K562 (cell line): ENCODE data around the gene B3GNT9. TPM values are rescaled to one million over a fixed set of nuclear protein-coding genes. Genes with fewer than 3 reads are reported as not detected.

Source experiments
- BHLHE40 ChIP-seq: IDR thresholded peaks from 2 replicates; pipeline ENCODE4 v1.6.1; 2011; ENCODE audit warnings: low read length, improper control_type of control experiment
- BRD4 ChIP-seq: fragments of 200-600 bp; sonication (generic); IDR thresholded peaks from 2 replicates; pipeline ENCODE4 v1.6.1; 2017; ENCODE audit warnings: inconsistent platforms
- CREB1 ChIP-seq, 2 experiments: sonication (generic) in 1 of 2; formaldehyde crosslinking in 1 of 2; IDR thresholded peaks; 2 replicates each; pipeline versions ENCODE4 v1.6.1 to v1.8.0; 2012 to 2022; ENCODE audit warnings: inconsistent platforms in 1 of 2, mild to moderate bottlenecking in 1 of 2, missing genetic modification reagents in 1 of 2, moderate library complexity in 1 of 2
- ELF4 ChIP-seq: fragments of 450-650 bp; formaldehyde crosslinking; IDR thresholded peaks from 2 replicates; pipeline ENCODE4 v1.4.0; 2022; ENCODE audit warnings: missing genetic modification characterization
- FOXP1 ChIP-seq: sonication (generic); formaldehyde crosslinking; IDR thresholded peaks from 2 replicates; pipeline ENCODE4 v1.8.0; 2022; ENCODE audit warnings: mild to moderate bottlenecking, missing genetic modification reagents
- HIVEP1 ChIP-seq: fragments of 250-450 bp; sonication (Bioruptor Pico); IDR thresholded peaks from 2 replicates; pipeline ENCODE4 v1.4.0; 2020; ENCODE audit warnings: mild to moderate bottlenecking
- ILK ChIP-seq: fragments of 450-650 bp; IDR thresholded peaks from 2 replicates; pipeline ENCODE4 v1.6.1; 2016; ENCODE audit warnings: missing genetic modification characterization, low read depth, mild to moderate bottlenecking, missing compliant biosample characterization, moderate library complexity, borderline replicate concordance
- KDM4B ChIP-seq, 2 experiments: fragments of 450-650 bp in 1 of 2; sonication (generic) in 1 of 2; IDR thresholded peaks; 2 replicates each; pipeline ENCODE4 v1.6.1; 2016 to 2017; ENCODE audit warnings: borderline replicate concordance in 2 of 2, antibody characterized with exemption in 1 of 2, low read depth in 1 of 2, mild to moderate bottlenecking in 1 of 2
- MEIS2 ChIP-seq: fragments of 450-650 bp; IDR thresholded peaks from 2 replicates; pipeline ENCODE4 v1.6.1; 2014; ENCODE audit warnings: mild to moderate bottlenecking; ENCODE audit not compliant: partially characterized antibody
- PTTG1 ChIP-seq: fragments of 450-650 bp; IDR thresholded peaks from 2 replicates; pipeline ENCODE4 v1.6.1; 2016; ENCODE audit warnings: low read depth, mild to moderate bottlenecking, missing genetic modification characterization, missing compliant biosample characterization
- PURB ChIP-seq: sonication (generic); formaldehyde crosslinking; IDR thresholded peaks from 2 replicates; pipeline ENCODE4 v1.9.0; 2021; ENCODE audit warnings: low read depth, mild to moderate bottlenecking, missing genetic modification reagents
- RHOXF2B ChIP-seq: fragments of 250-450 bp; sonication (Bioruptor Pico); conservative IDR thresholded peaks from 2 replicates; pipeline ENCODE4 v1.5.1; 2021
- TAF1 ChIP-seq: IDR thresholded peaks from 2 replicates; pipeline ENCODE4 v1.6.1; 2011; ENCODE audit warnings: mild to moderate bottlenecking, low read length, moderate library complexity; ENCODE audit not compliant: insufficient read depth, control insufficient read depth, severe bottlenecking; ENCODE audit errors: extremely low read depth
- TBP ChIP-seq: optimal IDR thresholded peaks from 2 replicates; pipeline ENCODE3; 2011; ENCODE audit warnings: low read depth, low read length, improper control_type of control experiment
- TFAM ChIP-seq: fragments of 250-450 bp; sonication (Bioruptor Pico); conservative IDR thresholded peaks from 2 replicates; pipeline ENCODE4 v1.5.0; 2021; ENCODE audit warnings: mild to moderate bottlenecking, moderate library complexity
- ZBTB7A ChIP-seq: IDR thresholded peaks from 2 replicates; pipeline ENCODE4 v1.6.1; 2011; ENCODE audit warnings: low read depth, mild to moderate bottlenecking, low read length, moderate library complexity, borderline replicate concordance; ENCODE audit not compliant: control insufficient read depth
- ZNF384 ChIP-seq: IDR thresholded peaks from 2 replicates; pipeline ENCODE4 v1.6.1; 2012; ENCODE audit warnings: low read depth, low read length, improper control_type of control experiment
- polyA plus RNA-seq, 8 experiments: library from polyadenylated mRNA; depleted of rRNA in 4 of 8; stranded (reverse) in 5 of 8; unstranded in 3 of 8; fragments of >200 nt; fragmentation: Nextera tagmentation in 2 of 8; fragmentation: Illumina TruSeq in 1 of 8; extraction: Ambion mirVana in 2 of 8; extraction: Trizol in 1 of 8; gene quantifications; 2 replicates each; pipeline versions ENCODE4 v1.2.1 to v1.2.3, GENCODE V29; 2011 to 2014; ENCODE audit warnings: inconsistent platforms in 1 of 8, missing spikeins in 1 of 8
- total RNA-seq, 7 experiments: library from RNA; depleted of rRNA in 6 of 7; stranded (reverse); fragments of >200 nt in 6 of 7; fragmentation: Illumina TruSeq in 2 of 7; extraction: Trizol in 2 of 7; gene quantifications; 2 replicates each; pipeline versions ENCODE4 v1.2.1 to v1.2.3, GENCODE V29; 2011 to 2021; ENCODE audit warnings: low replicate concordance in 1 of 7
- TF ChIP-seq, protein P1 (sequence below): sonication (generic); formaldehyde crosslinking; IDR thresholded peaks from 2 replicates; pipeline ENCODE4 v1.8.0; 2022; ENCODE audit warnings: missing genetic modification reagents, mild to moderate bottlenecking, borderline replicate concordance
- TF ChIP-seq, protein P2 (sequence below): fragments of 450-650 bp; IDR thresholded peaks from 2 replicates; pipeline ENCODE4 v1.6.1; 2016; ENCODE audit warnings: mild to moderate bottlenecking
- TF ChIP-seq, protein P3 (sequence below): fragments of 450-650 bp; formaldehyde crosslinking; IDR thresholded peaks from 2 replicates; pipeline ENCODE4 v1.4.0; 2020; ENCODE audit warnings: mild to moderate bottlenecking, moderate library complexity
- TF ChIP-seq, protein P4 (sequence below): fragments of 450-650 bp; IDR thresholded peaks from 2 replicates; pipeline ENCODE4 v1.6.1; 2016; ENCODE audit warnings: low read depth, mild to moderate bottlenecking, moderate library complexity

The B3GNT9 gene
- total and polyA plus RNA-seq, 9 of the 15 experiments (the other 6 are each of a cell fraction or from before 2014, with no cell fraction given): 0.01 to 1.8 (median 1.1) TPM; not detected in 1

DNA sequence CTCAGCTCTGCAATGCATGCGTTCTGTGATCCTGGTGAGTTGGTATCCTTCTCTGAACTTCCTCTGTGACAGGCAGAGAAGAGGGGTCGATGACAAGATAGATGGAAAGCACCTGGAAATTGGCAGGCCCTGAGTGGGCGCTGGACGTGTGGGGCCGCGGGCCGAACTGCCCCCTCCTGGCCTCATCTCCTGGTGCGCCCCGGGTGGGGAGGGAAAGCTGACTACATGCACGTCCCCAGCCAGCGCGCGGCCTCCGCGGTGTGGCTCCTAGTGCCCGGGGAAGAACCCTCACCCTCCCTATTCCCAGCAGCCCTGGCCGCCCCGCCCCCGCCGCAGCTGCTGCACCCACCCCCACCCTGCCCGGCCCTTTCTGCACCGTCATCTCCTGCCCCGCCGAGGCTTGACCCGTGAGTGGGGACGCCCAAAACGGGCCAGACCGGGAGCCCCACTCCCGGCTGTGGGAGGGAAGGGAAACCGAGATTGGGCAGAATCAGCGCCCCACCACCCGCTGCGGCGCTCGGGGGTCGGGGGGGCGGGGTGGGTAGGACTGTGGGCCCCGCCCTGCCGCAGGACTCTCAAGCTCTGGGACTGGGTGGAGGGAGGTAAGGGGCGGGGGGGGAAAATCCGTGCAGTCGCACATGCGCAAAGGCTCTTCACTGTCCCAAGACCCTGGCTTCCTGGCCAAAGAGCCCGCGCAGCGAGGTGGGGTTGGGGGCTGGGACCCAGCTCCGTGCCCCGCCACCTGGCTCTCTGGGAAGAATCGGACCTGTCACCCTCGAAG lies 19.6 kb upstream of the B3GNT9 start, which contains the start of gene NOL3 (continued):
- TF ChIP-seq, protein P1, sequence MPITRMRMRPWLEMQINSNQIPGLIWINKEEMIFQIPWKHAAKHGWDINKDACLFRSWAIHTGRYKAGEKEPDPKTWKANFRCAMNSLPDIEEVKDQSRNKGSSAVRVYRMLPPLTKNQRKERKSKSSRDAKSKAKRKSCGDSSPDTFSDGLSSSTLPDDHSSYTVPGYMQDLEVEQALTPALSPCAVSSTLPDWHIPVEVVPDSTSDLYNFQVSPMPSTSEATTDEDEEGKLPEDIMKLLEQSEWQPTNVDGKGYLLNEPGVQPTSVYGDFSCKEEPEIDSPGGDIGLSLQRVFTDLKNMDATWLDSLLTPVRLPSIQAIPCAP (CRISPR knock-in tag): no peak
- TF ChIP-seq CREB1 (IDR thresholded peaks at IDR 0.05): no peak
- TF ChIP-seq CREB1 (CRISPR knock-in tag; IDR thresholded peaks at IDR 0.05): no peak
- TF ChIP-seq, protein P2, sequence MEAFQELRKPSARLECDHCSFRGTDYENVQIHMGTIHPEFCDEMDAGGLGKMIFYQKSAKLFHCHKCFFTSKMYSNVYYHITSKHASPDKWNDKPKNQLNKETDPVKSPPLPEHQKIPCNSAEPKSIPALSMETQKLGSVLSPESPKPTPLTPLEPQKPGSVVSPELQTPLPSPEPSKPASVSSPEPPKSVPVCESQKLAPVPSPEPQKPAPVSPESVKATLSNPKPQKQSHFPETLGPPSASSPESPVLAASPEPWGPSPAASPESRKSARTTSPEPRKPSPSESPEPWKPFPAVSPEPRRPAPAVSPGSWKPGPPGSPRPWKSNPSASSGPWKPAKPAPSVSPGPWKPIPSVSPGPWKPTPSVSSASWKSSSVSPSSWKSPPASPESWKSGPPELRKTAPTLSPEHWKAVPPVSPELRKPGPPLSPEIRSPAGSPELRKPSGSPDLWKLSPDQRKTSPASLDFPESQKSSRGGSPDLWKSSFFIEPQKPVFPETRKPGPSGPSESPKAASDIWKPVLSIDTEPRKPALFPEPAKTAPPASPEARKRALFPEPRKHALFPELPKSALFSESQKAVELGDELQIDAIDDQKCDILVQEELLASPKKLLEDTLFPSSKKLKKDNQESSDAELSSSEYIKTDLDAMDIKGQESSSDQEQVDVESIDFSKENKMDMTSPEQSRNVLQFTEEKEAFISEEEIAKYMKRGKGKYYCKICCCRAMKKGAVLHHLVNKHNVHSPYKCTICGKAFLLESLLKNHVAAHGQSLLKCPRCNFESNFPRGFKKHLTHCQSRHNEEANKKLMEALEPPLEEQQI: no peak
- no peak for TF ChIP-seq ILK (tag)
- TF ChIP-seq HIVEP1 (CRISPR knock-in tag): no peak
- TF ChIP-seq, protein P3, sequence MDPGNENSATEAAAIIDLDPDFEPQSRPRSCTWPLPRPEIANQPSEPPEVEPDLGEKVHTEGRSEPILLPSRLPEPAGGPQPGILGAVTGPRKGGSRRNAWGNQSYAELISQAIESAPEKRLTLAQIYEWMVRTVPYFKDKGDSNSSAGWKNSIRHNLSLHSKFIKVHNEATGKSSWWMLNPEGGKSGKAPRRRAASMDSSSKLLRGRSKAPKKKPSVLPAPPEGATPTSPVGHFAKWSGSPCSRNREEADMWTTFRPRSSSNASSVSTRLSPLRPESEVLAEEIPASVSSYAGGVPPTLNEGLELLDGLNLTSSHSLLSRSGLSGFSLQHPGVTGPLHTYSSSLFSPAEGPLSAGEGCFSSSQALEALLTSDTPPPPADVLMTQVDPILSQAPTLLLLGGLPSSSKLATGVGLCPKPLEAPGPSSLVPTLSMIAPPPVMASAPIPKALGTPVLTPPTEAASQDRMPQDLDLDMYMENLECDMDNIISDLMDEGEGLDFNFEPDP (CRISPR knock-in tag): no peak
- no peak for TF ChIP-seq TFAM (CRISPR knock-in tag)
- TF ChIP-seq MEIS2: peak; percentile 49
- TF ChIP-seq PTTG1: no peak
- no peak; a peak in 1 of 4 replicates for TF ChIP-seq KDM4B (IDR thresholded peaks at IDR 0.05; ENCODE audit: borderline replicate concordance in 2 of 2, low read depth in 1 of 2)
- TF ChIP-seq ZNF384: no peak
- TF ChIP-seq BRD4: no peak
- TF ChIP-seq ZBTB7A: peak; percentile 22; the same call in 1 of the 2 replicates
- TF ChIP-seq, protein P4, sequence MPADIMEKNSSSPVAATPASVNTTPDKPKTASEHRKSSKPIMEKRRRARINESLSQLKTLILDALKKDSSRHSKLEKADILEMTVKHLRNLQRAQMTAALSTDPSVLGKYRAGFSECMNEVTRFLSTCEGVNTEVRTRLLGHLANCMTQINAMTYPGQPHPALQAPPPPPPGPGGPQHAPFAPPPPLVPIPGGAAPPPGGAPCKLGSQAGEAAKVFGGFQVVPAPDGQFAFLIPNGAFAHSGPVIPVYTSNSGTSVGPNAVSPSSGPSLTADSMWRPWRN: no peak
- no peak for TF ChIP-seq FOXP1 (CRISPR knock-in tag)
- TF ChIP-seq TAF1: no peak
- no peak for TF ChIP-seq PURB (CRISPR knock-in tag)
- no peak for TF ChIP-seq ELF4
- peak; percentile 55 for TF ChIP-seq BHLHE40
- TF ChIP-seq TBP: peak; percentile 39
- no peak for TF ChIP-seq RHOXF2B
